Subcutaneous adipose tissue (tissue), 4 donors: Measurements from ENCODE around the gene BPIFB1. TPM values are rescaled to one million over a fixed set of nuclear protein-coding genes. Genes with fewer than 3 reads are reported as not detected.

Source experiments
- total RNA-seq, 4 donors: library from RNA; depleted of rRNA; stranded (reverse); fragments of >200 nt; gene quantifications; one replicate each; pipeline ENCODE4 v1.1.0, GENCODE V29; 2016
- TF ChIP-seq, protein P1 (sequence below): fragments of 450-650 bp; IDR thresholded peaks from one replicate; pipeline ENCODE4 v1.5.1; 2016; ENCODE audit warnings: low read depth, mild to moderate bottlenecking, control low read depth, antibody characterized with exemption, moderate library complexity

BPIFB1 gene
- total RNA-seq, 4 donors from 2014 or later, result not detected

GRCh38 chr20:33298391-33298790 is 15.4 kb downstream of the BPIFB1 start:
- TF ChIP-seq, protein P1, sequence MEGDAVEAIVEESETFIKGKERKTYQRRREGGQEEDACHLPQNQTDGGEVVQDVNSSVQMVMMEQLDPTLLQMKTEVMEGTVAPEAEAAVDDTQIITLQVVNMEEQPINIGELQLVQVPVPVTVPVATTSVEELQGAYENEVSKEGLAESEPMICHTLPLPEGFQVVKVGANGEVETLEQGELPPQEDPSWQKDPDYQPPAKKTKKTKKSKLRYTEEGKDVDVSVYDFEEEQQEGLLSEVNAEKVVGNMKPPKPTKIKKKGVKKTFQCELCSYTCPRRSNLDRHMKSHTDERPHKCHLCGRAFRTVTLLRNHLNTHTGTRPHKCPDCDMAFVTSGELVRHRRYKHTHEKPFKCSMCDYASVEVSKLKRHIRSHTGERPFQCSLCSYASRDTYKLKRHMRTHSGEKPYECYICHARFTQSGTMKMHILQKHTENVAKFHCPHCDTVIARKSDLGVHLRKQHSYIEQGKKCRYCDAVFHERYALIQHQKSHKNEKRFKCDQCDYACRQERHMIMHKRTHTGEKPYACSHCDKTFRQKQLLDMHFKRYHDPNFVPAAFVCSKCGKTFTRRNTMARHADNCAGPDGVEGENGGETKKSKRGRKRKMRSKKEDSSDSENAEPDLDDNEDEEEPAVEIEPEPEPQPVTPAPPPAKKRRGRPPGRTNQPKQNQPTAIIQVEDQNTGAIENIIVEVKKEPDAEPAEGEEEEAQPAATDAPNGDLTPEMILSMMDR, result no peak

GRCh38 chr20:33299111-33299603 is 16.1 kb downstream of the BPIFB1 start:
- TF ChIP-seq, protein P1, result no peak

DNA sequence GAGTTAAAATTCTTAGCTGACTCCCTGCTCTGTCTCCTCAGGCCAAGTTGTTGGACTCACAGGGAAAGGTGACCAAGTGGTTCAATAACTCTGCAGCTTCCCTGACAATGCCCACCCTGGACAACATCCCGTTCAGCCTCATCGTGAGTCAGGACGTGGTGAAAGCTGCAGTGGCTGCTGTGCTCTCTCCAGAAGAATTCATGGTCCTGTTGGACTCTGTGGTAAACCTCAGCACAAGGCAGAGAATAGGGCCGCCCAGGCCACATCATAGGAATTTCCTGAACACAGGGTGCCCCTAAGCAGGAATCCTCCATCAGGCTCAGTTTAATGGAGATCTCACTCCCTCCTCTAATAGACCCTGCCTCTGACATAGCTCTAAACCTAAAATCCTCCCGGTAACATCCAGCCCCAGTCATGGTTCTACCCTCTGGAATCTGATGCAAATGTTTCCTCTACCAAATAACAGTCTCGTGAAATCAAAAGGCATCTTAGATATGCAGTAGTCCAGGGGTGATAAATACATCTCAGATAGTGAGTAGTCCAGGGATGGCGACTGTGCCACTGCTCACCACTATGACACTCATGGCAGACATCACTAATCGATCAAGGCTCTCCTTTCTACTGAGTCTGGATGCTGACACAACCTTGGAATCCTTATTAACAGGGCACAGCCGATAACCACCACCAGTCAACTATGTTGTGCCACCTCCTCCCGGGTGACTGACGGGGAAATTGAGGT is 18.3 kb downstream of the BPIFB1 start:
- TF ChIP-seq, protein P1, result no peak

DNA sequence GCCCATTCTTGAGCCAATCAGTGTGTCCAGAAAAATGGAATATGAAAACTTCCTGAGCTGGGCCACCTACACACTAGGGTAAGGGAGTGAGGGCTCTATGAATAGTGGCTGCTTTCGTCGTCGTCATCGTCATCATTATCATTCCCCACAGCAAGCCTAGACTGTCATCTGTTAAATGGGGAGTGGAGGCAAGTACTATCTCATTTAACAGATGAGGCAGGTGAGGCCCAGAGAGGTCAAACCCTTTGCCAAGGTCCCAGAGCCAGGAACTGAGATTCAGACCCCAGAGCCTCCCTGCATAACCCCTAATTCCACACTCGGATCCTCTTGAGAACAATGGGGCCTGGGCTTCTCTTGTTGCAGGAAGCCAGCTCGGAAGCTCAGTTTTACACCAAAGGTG is 20.6 kb downstream of the BPIFB1 start:
- TF ChIP-seq, protein P1, result no peak

DNA sequence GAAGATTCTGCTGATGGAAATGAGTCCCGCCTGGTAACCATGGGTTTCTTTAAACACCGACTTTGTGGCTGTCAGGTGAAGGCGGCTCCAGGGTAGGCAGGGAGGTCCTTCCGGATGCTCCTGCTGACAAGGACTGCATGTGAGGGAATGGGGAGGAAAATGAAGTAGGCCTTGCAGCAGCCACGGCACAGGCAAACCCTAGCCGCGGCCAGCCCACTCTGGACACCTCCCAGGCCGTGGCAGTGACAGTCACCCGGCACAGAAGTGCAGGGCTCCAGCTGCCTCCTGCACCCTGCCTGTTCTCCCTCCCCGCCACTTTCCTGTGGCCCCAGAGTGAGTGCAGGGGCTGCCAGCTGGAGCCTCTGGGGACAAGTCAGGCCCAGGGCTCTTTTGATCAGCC is 21.0 kb downstream of the BPIFB1 start:
- TF ChIP-seq, protein P1, result no peak

GRCh38 chr20:33305589-33306057 is 22.6 kb downstream of the BPIFB1 start:
- TF ChIP-seq, protein P1, result no peak

GRCh38 chr20:33306228-33306627 is 23.2 kb downstream of the BPIFB1 start:
- TF ChIP-seq, protein P1, result no peak
